Measurements from ENCODE around the gene HCFC1R1. TPM values are rescaled to one million over a fixed set of nuclear protein-coding genes. Genes with fewer than 3 reads are reported as not detected.

HCFC1R1 gene
- total and polyA plus RNA-seq, 2 donors from 2014 or later = 61.3 to 332 TPM

DNA sequence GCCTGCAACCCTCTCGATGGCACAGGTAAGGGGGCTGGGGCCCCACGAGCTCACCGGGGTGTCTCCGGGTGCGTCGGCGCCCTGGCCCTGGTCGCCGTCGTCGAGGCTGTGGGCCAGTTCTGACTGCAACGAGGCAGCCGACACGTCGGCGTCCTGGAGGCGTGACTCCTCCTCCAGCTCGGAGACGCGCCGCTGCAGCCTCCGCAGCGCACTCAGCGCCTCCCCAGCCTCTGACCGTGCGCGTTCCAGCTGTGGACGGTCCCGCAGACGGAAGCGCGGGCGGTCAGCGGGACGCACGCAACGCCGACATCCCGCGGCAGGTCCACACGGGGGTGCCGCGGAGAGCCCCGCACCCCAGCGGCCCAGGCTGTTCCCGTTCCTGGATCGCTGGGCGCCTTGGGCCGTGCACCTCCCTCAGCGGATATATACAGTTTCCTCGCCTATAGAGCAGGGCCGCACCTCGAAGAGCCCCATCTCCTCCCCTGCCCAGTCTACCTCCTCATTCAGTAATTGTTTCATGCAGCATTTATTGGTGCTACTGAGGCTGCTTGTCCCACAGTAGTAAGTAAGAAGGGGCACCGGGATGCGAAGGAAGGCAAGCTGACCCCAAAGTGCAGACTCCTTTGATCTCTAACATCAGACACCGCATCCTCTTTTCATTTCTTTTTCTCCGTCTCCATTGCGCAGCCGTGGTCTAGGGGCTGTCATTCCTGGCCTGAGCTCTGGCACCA is 5.9 kb upstream of the HCFC1R1 start:
- TF ChIP-seq, protein P1, sequence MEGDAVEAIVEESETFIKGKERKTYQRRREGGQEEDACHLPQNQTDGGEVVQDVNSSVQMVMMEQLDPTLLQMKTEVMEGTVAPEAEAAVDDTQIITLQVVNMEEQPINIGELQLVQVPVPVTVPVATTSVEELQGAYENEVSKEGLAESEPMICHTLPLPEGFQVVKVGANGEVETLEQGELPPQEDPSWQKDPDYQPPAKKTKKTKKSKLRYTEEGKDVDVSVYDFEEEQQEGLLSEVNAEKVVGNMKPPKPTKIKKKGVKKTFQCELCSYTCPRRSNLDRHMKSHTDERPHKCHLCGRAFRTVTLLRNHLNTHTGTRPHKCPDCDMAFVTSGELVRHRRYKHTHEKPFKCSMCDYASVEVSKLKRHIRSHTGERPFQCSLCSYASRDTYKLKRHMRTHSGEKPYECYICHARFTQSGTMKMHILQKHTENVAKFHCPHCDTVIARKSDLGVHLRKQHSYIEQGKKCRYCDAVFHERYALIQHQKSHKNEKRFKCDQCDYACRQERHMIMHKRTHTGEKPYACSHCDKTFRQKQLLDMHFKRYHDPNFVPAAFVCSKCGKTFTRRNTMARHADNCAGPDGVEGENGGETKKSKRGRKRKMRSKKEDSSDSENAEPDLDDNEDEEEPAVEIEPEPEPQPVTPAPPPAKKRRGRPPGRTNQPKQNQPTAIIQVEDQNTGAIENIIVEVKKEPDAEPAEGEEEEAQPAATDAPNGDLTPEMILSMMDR (IDR thresholded peaks at IDR 0.05; ENCODE audit: borderline replicate concordance, extremely low read depth, insufficient read depth) = no peak
- Histone ChIP-seq H3K36me3 (ENCODE audit: control insufficient read depth in 2 of 3, insufficient read depth in 3 of 3, low read length in 3 of 3) (peaks cover 2 to 5% (median 3%) of the 10 kb centered on the region in 3 donors), H3K27ac (ENCODE audit: low read depth in 2 of 2, low read length in 2 of 2) (no peak overlapping the region), H3K27me3 (ENCODE audit: control insufficient read depth, insufficient read depth, low read length) (peaks cover 19% of the 10 kb centered on the region), H3K4me1 (ENCODE audit: control insufficient read depth in 2 of 3, insufficient read depth in 2 of 3, low read depth in 1 of 3, low read length in 3 of 3) (peaks cover 0 to 5% (median 0%) of the 10 kb centered on the region in 3 donors), H3K9ac (ENCODE audit: low read length in 3 of 3) (no peak overlapping the region), H3K9me3 (ENCODE audit: control insufficient read depth in 2 of 3, insufficient read depth in 1 of 3, low read length in 3 of 3) (no peaks in the 10 kb centered on the region), H3K4me3 (ENCODE audit: low read length in 3 of 3) (no peak overlapping the region)
- no peak for FAIRE-seq
- intact Hi-C loops (cut with DNase I) = no loop called here
- DNase-seq = peak in 4 of 5 donors; percentile 50 to 79 (median 67)

DNA sequence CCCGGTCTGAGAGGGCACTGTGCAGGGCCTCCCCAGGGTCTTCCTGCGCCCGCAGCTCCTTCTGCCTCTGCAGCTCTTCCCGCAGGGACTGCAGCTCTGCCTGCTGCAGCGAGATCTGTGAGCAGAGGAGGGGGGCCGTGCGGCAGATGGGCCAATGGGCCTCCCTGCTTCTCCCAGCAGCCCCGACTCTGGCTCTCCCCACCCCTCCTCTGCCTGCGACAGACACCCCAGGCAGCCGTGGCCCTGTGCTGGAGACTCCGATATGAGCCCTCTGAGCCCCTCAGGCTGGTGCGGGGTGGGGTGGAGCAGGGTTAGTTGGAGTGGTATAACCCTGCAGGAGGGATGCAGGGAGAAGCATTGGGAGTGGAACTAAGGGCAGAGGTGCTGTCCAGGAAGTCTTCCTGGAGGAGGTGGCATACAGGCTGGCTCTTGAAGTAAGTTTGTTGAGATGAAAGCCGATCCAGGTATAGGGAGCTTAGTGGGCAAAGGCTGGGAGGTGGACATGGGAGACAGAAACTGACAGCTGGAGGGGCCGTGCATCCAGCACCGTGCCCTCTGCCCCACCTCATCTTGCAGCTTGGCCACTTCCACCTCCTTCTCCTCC is 5.1 kb upstream of the HCFC1R1 start:
- H3K4me1 ChIP-seq (ENCODE audit: control insufficient read depth in 2 of 3, insufficient read depth in 2 of 3, low read depth in 1 of 3, low read length in 3 of 3) = peaks cover 0 to 5% (median 0%) of the 10 kb centered on the region in 3 donors
- intact Hi-C loops (cut with DNase I) = no loop called here
- H3K9ac ChIP-seq (ENCODE audit: low read length in 3 of 3) = no peak overlapping the region

DNA sequence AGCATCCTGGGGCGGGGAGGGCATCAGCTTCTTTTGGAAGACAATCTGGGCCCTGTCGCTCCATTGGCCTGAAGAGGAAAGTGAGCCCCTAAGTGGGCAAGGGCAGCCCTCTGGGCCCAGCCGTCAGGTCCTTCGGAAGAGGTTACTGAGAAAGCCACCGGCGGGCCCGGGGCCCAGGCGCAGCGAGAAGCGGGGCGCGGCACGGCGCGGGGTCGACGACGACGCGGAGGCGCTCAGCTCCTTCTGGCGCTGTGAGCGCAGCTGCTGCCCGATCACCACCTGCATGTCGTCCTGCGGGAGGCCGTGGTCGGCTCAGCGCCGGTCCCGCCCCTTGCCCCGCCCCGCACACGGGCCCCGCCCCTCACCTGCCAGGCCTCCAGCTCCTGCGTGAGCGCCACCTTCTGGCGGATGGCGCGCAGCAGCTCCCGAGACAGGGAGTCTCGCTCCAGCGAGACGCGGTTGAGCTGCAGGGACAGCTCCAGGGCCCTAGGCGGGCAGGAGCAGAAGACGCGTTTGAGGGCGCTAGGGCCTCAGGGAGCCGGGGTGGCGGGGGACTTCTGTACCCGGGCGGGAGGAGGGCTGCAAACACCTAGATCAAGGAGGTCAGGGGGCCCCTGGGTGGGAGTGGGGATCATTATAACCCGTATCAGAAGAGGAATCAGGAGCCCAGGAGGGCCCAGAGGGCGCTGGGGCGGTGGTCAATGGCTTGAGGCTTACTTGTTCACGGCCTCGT is 4.4 kb upstream of the HCFC1R1 start:
- peaks cover 0 to 5% (median 3%) of the 10 kb centered on the region in 3 donors for H3K4me1 ChIP-seq (ENCODE audit: control insufficient read depth in 2 of 3, insufficient read depth in 2 of 3, low read depth in 1 of 3, low read length in 3 of 3)
- intact Hi-C loops (cut with DNase I) = no loop called here
- H3K36me3 ChIP-seq (ENCODE audit: control insufficient read depth in 2 of 3, insufficient read depth in 3 of 3, low read length in 3 of 3) = peaks cover 2 to 5% (median 3%) of the 10 kb centered on the region in 3 donors
- no peak overlapping the region for H3K4me3 ChIP-seq (ENCODE audit: low read length in 3 of 3)
- no peak overlapping the region for H3K27ac ChIP-seq (ENCODE audit: low read depth in 2 of 2, low read length in 2 of 2)
- FAIRE-seq (no peak), DNase-seq (peak; percentile 93 to 96 (median 94))
- peaks cover 17% of the 10 kb centered on the region for H3K27me3 ChIP-seq (ENCODE audit: control insufficient read depth, insufficient read depth, low read length)
- H3K9me3 ChIP-seq (ENCODE audit: control insufficient read depth in 2 of 3, insufficient read depth in 1 of 3, low read length in 3 of 3) = no peaks in the 10 kb centered on the region
- no peak overlapping the region for H3K9ac ChIP-seq (ENCODE audit: low read length in 3 of 3)
- TF ChIP-seq, protein P1 (IDR thresholded peaks at IDR 0.05; ENCODE audit: borderline replicate concordance, extremely low read depth, insufficient read depth) = peak; percentile 81

More for the DNA sequence above, 5.1 kb upstream of the HCFC1R1 start:
- TF ChIP-seq, protein P1 (IDR thresholded peaks at IDR 0.05; ENCODE audit: borderline replicate concordance, extremely low read depth, insufficient read depth) = no peak
- DNase-seq (peak in 2 of 5 donors; percentile 70 to 81), FAIRE-seq (no peak)
- H3K27ac ChIP-seq (ENCODE audit: low read depth in 2 of 2, low read length in 2 of 2) = no peak overlapping the region
- H3K9me3 ChIP-seq (ENCODE audit: control insufficient read depth in 2 of 3, insufficient read depth in 1 of 3, low read length in 3 of 3) = no peaks in the 10 kb centered on the region
- no peak overlapping the region for H3K4me3 ChIP-seq (ENCODE audit: low read length in 3 of 3)
- H3K36me3 ChIP-seq (ENCODE audit: control insufficient read depth in 2 of 3, insufficient read depth in 3 of 3, low read length in 3 of 3) = peaks cover 2 to 5% (median 3%) of the 10 kb centered on the region in 3 donors
- H3K27me3 ChIP-seq (ENCODE audit: control insufficient read depth, insufficient read depth, low read length) = peaks cover 18% of the 10 kb centered on the region
